SK-N-SH (cell line): Measurements from ENCODE around the gene PCNX1.

Experiments used
- EZH2phosphoT487 ChIP-seq: fragments of 200-600 bp; sonication (generic); IDR thresholded peaks from 2 replicates; pipeline ENCODE4 v1.6.1; 2017; ENCODE audit warnings: low read depth, mixed run types, mild to moderate bottlenecking, antibody characterized with exemption, moderate library complexity, borderline replicate concordance
- FOXM1 ChIP-seq: IDR thresholded peaks from 2 replicates; pipeline ENCODE4 v1.4.0; 2012; ENCODE audit warnings: low read depth, mild to moderate bottlenecking
- GABPA ChIP-seq: IDR thresholded peaks from 2 replicates; pipeline ENCODE4 v1.4.0; 2012; ENCODE audit warnings: low read depth, mild to moderate bottlenecking
- MXI1 ChIP-seq: IDR thresholded peaks from 2 replicates; pipeline ENCODE4 v1.6.1; 2012; ENCODE audit warnings: mild to moderate bottlenecking, low read depth, low read length, improper control_type of control experiment
- POLR2AphosphoS5 ChIP-seq: IDR thresholded peaks from 2 replicates; pipeline ENCODE4 v1.6.1; 2012; ENCODE audit warnings: low read depth, low read length
- RAD21 ChIP-seq: IDR thresholded peaks from 2 replicates; pipeline ENCODE4 v1.6.1; 2012; ENCODE audit warnings: mild to moderate bottlenecking, low read length
- TF ChIP-seq, protein P1 (sequence below): fragments of 200-600 bp; sonication (generic); IDR thresholded peaks from 2 replicates; pipeline ENCODE4 v1.6.1; 2017; ENCODE audit warnings: antibody characterized with exemption, mild to moderate bottlenecking, moderate library complexity
- TF ChIP-seq, protein P2 (sequence below): IDR thresholded peaks from 2 replicates; pipeline ENCODE4 v1.4.0; 2012; ENCODE audit warnings: low read depth, borderline replicate concordance
- TF ChIP-seq, protein P3 (sequence below): IDR thresholded peaks from 2 replicates; pipeline ENCODE4; 2012

DNA sequence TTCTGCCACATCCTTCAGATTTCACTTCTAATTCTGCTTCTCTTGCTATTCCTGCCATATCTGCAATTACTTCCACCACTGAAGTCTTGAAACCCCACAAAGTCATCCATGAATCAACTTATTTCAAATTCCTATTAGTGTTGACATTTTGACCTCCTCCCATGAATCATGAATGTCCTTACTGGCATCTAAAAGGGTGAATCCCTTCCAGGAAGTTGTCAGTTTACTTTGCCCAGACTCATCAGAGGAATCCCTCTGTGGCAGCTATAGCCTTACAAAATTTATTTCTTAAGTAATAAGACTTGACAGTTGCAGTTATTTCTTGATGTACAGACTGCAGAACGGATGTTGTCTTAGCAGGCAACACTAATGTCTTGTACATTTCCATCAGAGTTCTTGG lies 162.9 kb downstream of the PCNX1 start:
- TF ChIP-seq, protein P1, sequence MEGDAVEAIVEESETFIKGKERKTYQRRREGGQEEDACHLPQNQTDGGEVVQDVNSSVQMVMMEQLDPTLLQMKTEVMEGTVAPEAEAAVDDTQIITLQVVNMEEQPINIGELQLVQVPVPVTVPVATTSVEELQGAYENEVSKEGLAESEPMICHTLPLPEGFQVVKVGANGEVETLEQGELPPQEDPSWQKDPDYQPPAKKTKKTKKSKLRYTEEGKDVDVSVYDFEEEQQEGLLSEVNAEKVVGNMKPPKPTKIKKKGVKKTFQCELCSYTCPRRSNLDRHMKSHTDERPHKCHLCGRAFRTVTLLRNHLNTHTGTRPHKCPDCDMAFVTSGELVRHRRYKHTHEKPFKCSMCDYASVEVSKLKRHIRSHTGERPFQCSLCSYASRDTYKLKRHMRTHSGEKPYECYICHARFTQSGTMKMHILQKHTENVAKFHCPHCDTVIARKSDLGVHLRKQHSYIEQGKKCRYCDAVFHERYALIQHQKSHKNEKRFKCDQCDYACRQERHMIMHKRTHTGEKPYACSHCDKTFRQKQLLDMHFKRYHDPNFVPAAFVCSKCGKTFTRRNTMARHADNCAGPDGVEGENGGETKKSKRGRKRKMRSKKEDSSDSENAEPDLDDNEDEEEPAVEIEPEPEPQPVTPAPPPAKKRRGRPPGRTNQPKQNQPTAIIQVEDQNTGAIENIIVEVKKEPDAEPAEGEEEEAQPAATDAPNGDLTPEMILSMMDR: no peak
- no peak for TF ChIP-seq EZH2phosphoT487
- TF ChIP-seq, protein P2, sequence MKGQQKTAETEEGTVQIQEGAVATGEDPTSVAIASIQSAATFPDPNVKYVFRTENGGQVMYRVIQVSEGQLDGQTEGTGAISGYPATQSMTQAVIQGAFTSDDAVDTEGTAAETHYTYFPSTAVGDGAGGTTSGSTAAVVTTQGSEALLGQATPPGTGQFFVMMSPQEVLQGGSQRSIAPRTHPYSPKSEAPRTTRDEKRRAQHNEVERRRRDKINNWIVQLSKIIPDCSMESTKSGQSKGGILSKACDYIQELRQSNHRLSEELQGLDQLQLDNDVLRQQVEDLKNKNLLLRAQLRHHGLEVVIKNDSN: no peak
- TF ChIP-seq GABPA: no peak
- TF ChIP-seq RAD21: no peak
- no peak for TF ChIP-seq POLR2AphosphoS5
- TF ChIP-seq, protein P3, sequence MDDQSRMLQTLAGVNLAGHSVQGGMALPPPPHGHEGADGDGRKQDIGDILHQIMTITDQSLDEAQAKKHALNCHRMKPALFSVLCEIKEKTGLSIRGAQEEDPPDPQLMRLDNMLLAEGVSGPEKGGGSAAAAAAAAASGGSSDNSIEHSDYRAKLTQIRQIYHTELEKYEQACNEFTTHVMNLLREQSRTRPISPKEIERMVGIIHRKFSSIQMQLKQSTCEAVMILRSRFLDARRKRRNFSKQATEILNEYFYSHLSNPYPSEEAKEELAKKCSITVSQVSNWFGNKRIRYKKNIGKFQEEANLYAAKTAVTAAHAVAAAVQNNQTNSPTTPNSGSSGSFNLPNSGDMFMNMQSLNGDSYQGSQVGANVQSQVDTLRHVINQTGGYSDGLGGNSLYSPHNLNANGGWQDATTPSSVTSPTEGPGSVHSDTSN: peak; percentile 82
- TF ChIP-seq FOXM1: no peak
- no peak for TF ChIP-seq MXI1
